ENCODE results near the gene ZBTB14. TPM values are rescaled to one million over a fixed set of nuclear protein-coding genes. Genes with fewer than 3 reads are reported as not detected.

ZBTB14 gene
- total RNA-seq, 1 donor from 2014 or later, result 22.5 TPM

GRCh38 chr18:5282770-5283169 is 12.8 kb downstream of the ZBTB14 start:
- Histone ChIP-seq H3K9me3 (ENCODE audit: low read depth) (no peaks in the 10 kb centered on the region), H3K9ac (no peak overlapping the region), H3K4me2 (no peak overlapping the region), H3K36me3 (peaks cover 3% of the 10 kb centered on the region), H3F3A (ENCODE audit: low read depth) (peaks cover 5% of the 10 kb centered on the region), H3K27me3 (peaks cover 61% of the 10 kb centered on the region), H4K20me1 (ENCODE audit: low read depth) (peaks cover 8% of the 10 kb centered on the region), H3K4me1 (peaks cover 9% of the 10 kb centered on the region), H2AFZ (replicated peaks) (no peak overlapping the region), H3K4me3 (no peak overlapping the region), H3K79me2 (ENCODE audit: low read depth) (no peaks in the 10 kb centered on the region), H3K27ac (no peak overlapping the region)
- Mint-ChIP-seq H3K27me3 (ENCODE audit: insufficient read depth, low read depth) (peaks cover 6% of the 10 kb centered on the region), H3K4me1 (peaks cover 7% of the 10 kb centered on the region), H3K9me3 (peaks cover 6% of the 10 kb centered on the region), H3K27ac (no peak overlapping the region), H3K36me3 (no peaks in the 10 kb centered on the region), H3K4me3 (no peak overlapping the region)
- no peak for TF ChIP-seq EZH2phosphoT487 (IDR thresholded peaks at IDR 0.05)
- TF ChIP-seq, protein P1, sequence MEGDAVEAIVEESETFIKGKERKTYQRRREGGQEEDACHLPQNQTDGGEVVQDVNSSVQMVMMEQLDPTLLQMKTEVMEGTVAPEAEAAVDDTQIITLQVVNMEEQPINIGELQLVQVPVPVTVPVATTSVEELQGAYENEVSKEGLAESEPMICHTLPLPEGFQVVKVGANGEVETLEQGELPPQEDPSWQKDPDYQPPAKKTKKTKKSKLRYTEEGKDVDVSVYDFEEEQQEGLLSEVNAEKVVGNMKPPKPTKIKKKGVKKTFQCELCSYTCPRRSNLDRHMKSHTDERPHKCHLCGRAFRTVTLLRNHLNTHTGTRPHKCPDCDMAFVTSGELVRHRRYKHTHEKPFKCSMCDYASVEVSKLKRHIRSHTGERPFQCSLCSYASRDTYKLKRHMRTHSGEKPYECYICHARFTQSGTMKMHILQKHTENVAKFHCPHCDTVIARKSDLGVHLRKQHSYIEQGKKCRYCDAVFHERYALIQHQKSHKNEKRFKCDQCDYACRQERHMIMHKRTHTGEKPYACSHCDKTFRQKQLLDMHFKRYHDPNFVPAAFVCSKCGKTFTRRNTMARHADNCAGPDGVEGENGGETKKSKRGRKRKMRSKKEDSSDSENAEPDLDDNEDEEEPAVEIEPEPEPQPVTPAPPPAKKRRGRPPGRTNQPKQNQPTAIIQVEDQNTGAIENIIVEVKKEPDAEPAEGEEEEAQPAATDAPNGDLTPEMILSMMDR (IDR thresholded peaks at IDR 0.05), result no peak
- DNase-seq (ENCODE audit: low spot score), result no peak

DNA sequence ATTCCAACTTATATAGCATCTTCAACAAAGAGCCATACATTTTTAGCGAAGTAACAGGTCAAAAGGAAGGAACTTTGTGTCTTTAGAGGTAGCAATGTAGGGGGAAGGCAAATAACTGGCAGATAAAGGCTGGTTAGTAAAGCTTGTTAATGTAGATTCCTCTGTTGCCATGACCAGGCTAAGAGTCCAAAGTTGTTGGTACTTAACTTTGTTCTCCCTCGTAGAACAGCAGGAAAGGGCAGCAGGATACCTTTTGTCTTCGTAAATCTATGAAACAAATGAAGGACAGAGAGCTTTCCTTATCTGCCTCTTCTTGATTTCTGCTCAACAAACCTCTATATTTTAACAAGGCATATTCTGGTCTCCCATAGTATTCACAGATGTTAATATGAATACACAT is 18.6 kb downstream of the ZBTB14 start:
- H3K4me2 ChIP-seq, result peak overlapping the region; percentile 6
- H3K27me3 Mint-ChIP-seq (ENCODE audit: insufficient read depth, low read depth), result no peaks in the 10 kb centered on the region
- no peaks in the 10 kb centered on the region for H4K20me1 ChIP-seq (ENCODE audit: low read depth)
- DNase-seq (ENCODE audit: low spot score), result peak; percentile 31
- no peak overlapping the region for H3K9ac ChIP-seq
- H3K79me2 ChIP-seq (ENCODE audit: low read depth), result no peaks in the 10 kb centered on the region
- TF ChIP-seq, protein P1 (IDR thresholded peaks at IDR 0.05), result no peak
- TF ChIP-seq EZH2phosphoT487 (IDR thresholded peaks at IDR 0.05) (peak; percentile 30), EZH2 (IDR thresholded peaks at IDR 0.05) (no peak)
- H3K27ac Mint-ChIP-seq, result no peak overlapping the region
- H3K4me3 ChIP-seq, result no peak overlapping the region
- peaks cover 3% of the 10 kb centered on the region for H3K36me3 ChIP-seq
- peaks cover 83% of the 10 kb centered on the region for H3K27me3 ChIP-seq
- H3F3A ChIP-seq (ENCODE audit: low read depth), result no peaks in the 10 kb centered on the region
- H3K27ac ChIP-seq, result no peak overlapping the region
- H3K4me3 Mint-ChIP-seq, result no peak overlapping the region
- no peak overlapping the region for H2AFZ ChIP-seq (replicated peaks)
- H3K9me3 Mint-ChIP-seq, result peaks cover 6% of the 10 kb centered on the region
- peaks cover 18% of the 10 kb centered on the region for H3K4me1 ChIP-seq
- no peaks in the 10 kb centered on the region for H3K9me3 ChIP-seq (ENCODE audit: low read depth)
- H3K36me3 Mint-ChIP-seq, result no peaks in the 10 kb centered on the region
- peaks cover 10% of the 10 kb centered on the region for H3K4me1 Mint-ChIP-seq

DNA sequence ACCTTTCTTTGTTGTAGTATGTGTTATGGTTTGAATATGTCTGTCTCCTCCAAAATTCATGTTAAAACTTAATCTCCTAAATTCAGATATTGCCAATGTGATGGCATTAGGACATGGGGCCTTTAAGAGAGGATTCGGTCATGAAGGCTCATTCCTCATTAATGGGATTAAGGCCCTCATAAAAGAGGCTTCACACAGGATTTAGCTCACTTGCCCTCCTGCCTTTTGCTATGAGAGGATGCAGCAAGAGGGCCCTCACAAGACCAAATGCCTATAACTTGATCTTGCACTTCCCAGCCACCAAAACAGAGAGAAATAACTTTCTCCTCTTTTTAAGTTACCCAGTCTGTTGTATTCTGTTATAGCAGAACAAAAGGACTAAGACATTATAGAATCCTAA is 19.7 kb downstream of the ZBTB14 start:
- Histone ChIP-seq H4K20me1 (ENCODE audit: low read depth) (no peaks in the 10 kb centered on the region), H3K4me2 (no peak overlapping the region), H3K27ac (no peak overlapping the region), H3F3A (ENCODE audit: low read depth) (no peaks in the 10 kb centered on the region), H3K79me2 (ENCODE audit: low read depth) (no peaks in the 10 kb centered on the region), H3K9me3 (ENCODE audit: low read depth) (no peaks in the 10 kb centered on the region), H3K4me3 (no peak overlapping the region), H3K27me3 (peaks cover 83% of the 10 kb centered on the region), H2AFZ (replicated peaks) (no peak overlapping the region), H3K36me3 (peaks cover 3% of the 10 kb centered on the region), H3K9ac (no peak overlapping the region), H3K4me1 (peaks cover 18% of the 10 kb centered on the region)
- peaks cover 10% of the 10 kb centered on the region for H3K4me1 Mint-ChIP-seq
- no peaks in the 10 kb centered on the region for H3K27me3 Mint-ChIP-seq (ENCODE audit: insufficient read depth, low read depth)
- no peaks in the 10 kb centered on the region for H3K36me3 Mint-ChIP-seq
- no peak for TF ChIP-seq EZH2 (IDR thresholded peaks at IDR 0.05)
- peak; percentile 51 for TF ChIP-seq EZH2phosphoT487 (IDR thresholded peaks at IDR 0.05)
- DNase-seq (ENCODE audit: low spot score), result peak; percentile 40
- H3K27ac Mint-ChIP-seq, result no peak overlapping the region
- H3K9me3 Mint-ChIP-seq, result peaks cover 10% of the 10 kb centered on the region
- H3K4me3 Mint-ChIP-seq, result peak overlapping the region; percentile 24

DNA sequence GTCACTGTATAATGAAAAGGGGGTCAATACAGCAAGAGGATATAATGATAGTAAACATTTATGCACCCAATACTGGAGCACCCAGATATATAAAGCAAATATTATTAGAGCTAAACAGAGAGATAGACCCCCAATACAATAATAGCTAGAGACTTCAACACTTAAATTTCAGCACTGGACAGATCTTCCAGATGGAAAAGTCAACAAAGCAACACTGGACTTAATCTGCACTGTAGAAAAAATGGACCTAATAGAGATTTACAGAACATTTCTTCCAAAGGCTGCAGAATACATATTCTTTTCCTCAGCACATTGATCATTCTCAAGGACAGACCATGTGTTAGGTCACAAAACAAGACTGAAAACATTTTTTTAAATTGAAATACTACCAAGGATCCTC is 26.7 kb downstream of the ZBTB14 start:
- Histone ChIP-seq H3K4me3 (no peak overlapping the region), H3K79me2 (ENCODE audit: low read depth) (no peaks in the 10 kb centered on the region), H3K9me3 (ENCODE audit: low read depth) (peaks cover 7% of the 10 kb centered on the region), H3K9ac (no peak overlapping the region), H3K36me3 (no peaks in the 10 kb centered on the region), H2AFZ (replicated peaks) (no peak overlapping the region), H3K27me3 (peaks cover 16% of the 10 kb centered on the region), H3K4me2 (no peak overlapping the region), H4K20me1 (ENCODE audit: low read depth) (no peaks in the 10 kb centered on the region), H3K27ac (no peak overlapping the region), H3K4me1 (no peaks in the 10 kb centered on the region), H3F3A (ENCODE audit: low read depth) (no peaks in the 10 kb centered on the region)
- H3K4me1 Mint-ChIP-seq, result no peaks in the 10 kb centered on the region
- peaks cover 15% of the 10 kb centered on the region for H3K9me3 Mint-ChIP-seq
- no peak for DNase-seq (ENCODE audit: low spot score)
- no peaks in the 10 kb centered on the region for H3K36me3 Mint-ChIP-seq
- no peak overlapping the region for H3K4me3 Mint-ChIP-seq
- peaks cover 3% of the 10 kb centered on the region for H3K27me3 Mint-ChIP-seq (ENCODE audit: insufficient read depth, low read depth)
- TF ChIP-seq, protein P1 (IDR thresholded peaks at IDR 0.05), result no peak
- TF ChIP-seq EZH2phosphoT487 (IDR thresholded peaks at IDR 0.05) (no peak), EZH2 (IDR thresholded peaks at IDR 0.05) (no peak)
- no peak overlapping the region for H3K27ac Mint-ChIP-seq
